ENCODE measurements around the gene TDRKH.

TDRKH gene

GRCh38 chr1:151774256-151774922, 15.9 kb downstream of the TDRKH start:
- H3K27ac ChIP-seq: no peak overlapping the region
- TF ChIP-seq CTCF (IDR thresholded peaks at IDR 0.05): no peak
- no peak for TF ChIP-seq ZFX (IDR thresholded peaks at IDR 0.05; ENCODE audit: borderline replicate concordance)

- no peak overlapping the region for H3K27ac ChIP-seq
- TF ChIP-seq ZFX (IDR thresholded peaks at IDR 0.05; ENCODE audit: borderline replicate concordance) (no peak), CTCF (IDR thresholded peaks at IDR 0.05) (no peak)
Observed at GRCh38 chr1:151773702-151774101, 16.6 kb downstream of the TDRKH start.

GRCh38 chr1:151769270-151769669, 21.0 kb downstream of the TDRKH start:
- H3K27ac ChIP-seq: peak overlapping the region; percentile 82; the same call in 1 of the 2 replicates

- H3K27ac ChIP-seq: peak overlapping the region; percentile 82
Observed at GRCh38 chr1:151768351-151769066, 21.8 kb downstream of the TDRKH start.

- H3K27ac ChIP-seq: peak overlapping the region; percentile 85
- TF ChIP-seq CTCF (IDR thresholded peaks at IDR 0.05) (no peak), ZFX (IDR thresholded peaks at IDR 0.05; ENCODE audit: borderline replicate concordance) (no peak)
Observed at GRCh38 chr1:151763990-151764389, 26.3 kb downstream of the TDRKH start.

- TF ChIP-seq ZFX (IDR thresholded peaks at IDR 0.05; ENCODE audit: borderline replicate concordance) (no peak), CTCF (IDR thresholded peaks at IDR 0.05) (0 out of 2 replicates have a peak, but pooled peaks have one; percentile 7)
Observed at GRCh38 chr1:151762941-151763921, 27.1 kb downstream of the TDRKH start, which contains the start of gene MRPL9. Gene MRPL9, minus strand, starts transcription at chr1:151763496. Its CDS starts 17 bp downstream, at chr1:151763479.

GRCh38 chr1:151760597-151761385, 29.5 kb downstream of the TDRKH start:
- H3K27ac ChIP-seq: no peak overlapping the region
- no peak for TF ChIP-seq ZFX (IDR thresholded peaks at IDR 0.05; ENCODE audit: borderline replicate concordance)
- TF ChIP-seq CTCF (IDR thresholded peaks at IDR 0.05): no peak

More at GRCh38 chr1:151762941-151763921, 27.1 kb downstream of the TDRKH start, which contains the start of gene MRPL9:
- H3K27ac ChIP-seq: peak within 1 kb of the TSS; percentile 85
